MM.1S (cell line): ENCODE results near the gene PTPRN2.

ENCODE experiments used
- EZH2phosphoT487 ChIP-seq: fragments of 300-600 bp; sonication (generic); IDR thresholded peaks from 2 replicates; pipeline ENCODE4 v1.6.1; 2018; ENCODE audit warnings: antibody characterized with exemption, low read length
- TF ChIP-seq, protein P1 (sequence below): fragments of 300-600 bp; sonication (generic); IDR thresholded peaks from 2 replicates; pipeline ENCODE4 v1.5.1; 2016; ENCODE audit warnings: antibody characterized with exemption, low read length, mixed read lengths

GRCh38 chr7:158387546-158387891 is 200.1 kb downstream of the PTPRN2 start:
- no peak for TF ChIP-seq EZH2phosphoT487
- TF ChIP-seq, protein P1, sequence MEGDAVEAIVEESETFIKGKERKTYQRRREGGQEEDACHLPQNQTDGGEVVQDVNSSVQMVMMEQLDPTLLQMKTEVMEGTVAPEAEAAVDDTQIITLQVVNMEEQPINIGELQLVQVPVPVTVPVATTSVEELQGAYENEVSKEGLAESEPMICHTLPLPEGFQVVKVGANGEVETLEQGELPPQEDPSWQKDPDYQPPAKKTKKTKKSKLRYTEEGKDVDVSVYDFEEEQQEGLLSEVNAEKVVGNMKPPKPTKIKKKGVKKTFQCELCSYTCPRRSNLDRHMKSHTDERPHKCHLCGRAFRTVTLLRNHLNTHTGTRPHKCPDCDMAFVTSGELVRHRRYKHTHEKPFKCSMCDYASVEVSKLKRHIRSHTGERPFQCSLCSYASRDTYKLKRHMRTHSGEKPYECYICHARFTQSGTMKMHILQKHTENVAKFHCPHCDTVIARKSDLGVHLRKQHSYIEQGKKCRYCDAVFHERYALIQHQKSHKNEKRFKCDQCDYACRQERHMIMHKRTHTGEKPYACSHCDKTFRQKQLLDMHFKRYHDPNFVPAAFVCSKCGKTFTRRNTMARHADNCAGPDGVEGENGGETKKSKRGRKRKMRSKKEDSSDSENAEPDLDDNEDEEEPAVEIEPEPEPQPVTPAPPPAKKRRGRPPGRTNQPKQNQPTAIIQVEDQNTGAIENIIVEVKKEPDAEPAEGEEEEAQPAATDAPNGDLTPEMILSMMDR = no peak
